ENCODE measurements around the gene CDC25C.

DNA sequence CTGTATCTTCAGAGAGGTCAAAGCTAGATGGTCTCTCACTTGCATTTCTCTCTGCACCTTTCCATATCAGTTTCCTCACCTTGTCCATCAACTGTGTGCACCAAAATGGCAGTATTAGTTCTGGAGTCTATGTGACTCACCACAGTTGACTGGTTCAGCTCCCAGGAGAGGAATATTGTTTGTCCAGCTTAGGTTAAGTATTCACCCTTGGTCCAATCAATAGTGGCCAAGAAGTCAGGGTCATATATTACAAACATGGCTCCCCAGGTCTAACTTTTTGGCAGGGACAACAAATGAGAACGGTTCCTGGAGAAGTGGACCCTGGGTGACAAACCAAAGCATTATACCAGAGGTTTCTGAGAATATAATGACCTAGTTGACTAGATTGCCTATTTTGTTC, 93.6 kb downstream of the CDC25C start:
- no peak for TF ChIP-seq TFAM (CRISPR knock-in tag; conservative IDR thresholded peaks at IDR 0.05)
- TF ChIP-seq SRSF1 (IDR thresholded peaks at IDR 0.05; ENCODE audit: low read depth, low read length), result no peak
- TF ChIP-seq, protein P1, sequence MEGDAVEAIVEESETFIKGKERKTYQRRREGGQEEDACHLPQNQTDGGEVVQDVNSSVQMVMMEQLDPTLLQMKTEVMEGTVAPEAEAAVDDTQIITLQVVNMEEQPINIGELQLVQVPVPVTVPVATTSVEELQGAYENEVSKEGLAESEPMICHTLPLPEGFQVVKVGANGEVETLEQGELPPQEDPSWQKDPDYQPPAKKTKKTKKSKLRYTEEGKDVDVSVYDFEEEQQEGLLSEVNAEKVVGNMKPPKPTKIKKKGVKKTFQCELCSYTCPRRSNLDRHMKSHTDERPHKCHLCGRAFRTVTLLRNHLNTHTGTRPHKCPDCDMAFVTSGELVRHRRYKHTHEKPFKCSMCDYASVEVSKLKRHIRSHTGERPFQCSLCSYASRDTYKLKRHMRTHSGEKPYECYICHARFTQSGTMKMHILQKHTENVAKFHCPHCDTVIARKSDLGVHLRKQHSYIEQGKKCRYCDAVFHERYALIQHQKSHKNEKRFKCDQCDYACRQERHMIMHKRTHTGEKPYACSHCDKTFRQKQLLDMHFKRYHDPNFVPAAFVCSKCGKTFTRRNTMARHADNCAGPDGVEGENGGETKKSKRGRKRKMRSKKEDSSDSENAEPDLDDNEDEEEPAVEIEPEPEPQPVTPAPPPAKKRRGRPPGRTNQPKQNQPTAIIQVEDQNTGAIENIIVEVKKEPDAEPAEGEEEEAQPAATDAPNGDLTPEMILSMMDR (IDR thresholded peaks at IDR 0.05 in 2 of 3, conservative IDR thresholded peaks at IDR 0.05 in 1 of 3; ENCODE audit: insufficient read depth in 2 of 3, low read depth in 1 of 3, low read length in 3 of 3), result no peak
- TF ChIP-seq ZNF696 (CRISPR knock-in tag; conservative IDR thresholded peaks at IDR 0.05), result no peak
- TF ChIP-seq RAD21 (CRISPR knock-in tag; conservative IDR thresholded peaks at IDR 0.05 in 1 of 2, IDR thresholded peaks at IDR 0.05 in 1 of 2), result no peak
- no peak for TF ChIP-seq NR4A1 (CRISPR knock-in tag; IDR thresholded peaks at IDR 0.05)
- no peak for TF ChIP-seq NR4A1 (tag; IDR thresholded peaks at IDR 0.05)

Measured in K562 (cell line).